Mucosa of rectum (tissue), 2 donors: Measurements from ENCODE around the gene PNPLA6.

Experiments used
- H3K27ac ChIP-seq, 2 donors: one replicate each; pipeline ENCODE4 v1.7.0; 2013; ENCODE audit warnings: inconsistent platforms in 2 of 2, low read depth in 2 of 2, low read length in 2 of 2
- H3K27me3 ChIP-seq, 2 donors: one replicate each; pipeline ENCODE4 v1.7.0; 2013; ENCODE audit warnings: low read length in 2 of 2; ENCODE audit not compliant: control insufficient read depth in 2 of 2, insufficient read depth in 2 of 2
- H3K36me3 ChIP-seq, 2 donors: one replicate each; pipeline ENCODE4 v1.7.0; 2013; ENCODE audit warnings: low read length in 2 of 2; ENCODE audit not compliant: control insufficient read depth in 2 of 2, insufficient read depth in 2 of 2
- H3K4me1 ChIP-seq, 2 donors: one replicate each; pipeline ENCODE4 v1.7.0; 2013; ENCODE audit warnings: low read length in 2 of 2, mild to moderate bottlenecking in 1 of 2; ENCODE audit not compliant: control insufficient read depth in 2 of 2, insufficient read depth in 2 of 2
- H3K4me3 ChIP-seq, 2 donors: one replicate each; pipeline ENCODE4 v1.7.0; 2013; ENCODE audit warnings: low read length in 2 of 2
- H3K9ac ChIP-seq, 2 donors: one replicate each; pipeline ENCODE4 v1.7.0; 2013; ENCODE audit warnings: low read length in 2 of 2, low read depth in 1 of 2, mild to moderate bottlenecking in 1 of 2
- H3K9me3 ChIP-seq, 2 donors: one replicate each; pipeline ENCODE4 v1.7.0; 2013; ENCODE audit warnings: low read length in 2 of 2; ENCODE audit not compliant: control insufficient read depth in 2 of 2
- donor health status: healthy.
- donor health status: Normal muscosa, but diverticular disease.

The PNPLA6 gene

GRCh38 chr19:7552781-7553180, 17.3 kb downstream of the PNPLA6 start:
- peaks cover 15 to 34% of the 10 kb centered on the region in 2 donors for H3K36me3 ChIP-seq

GRCh38 chr19:7554565-7554964, 19.0 kb downstream of the PNPLA6 start:
- H3K9me3 ChIP-seq, result no peaks in the 10 kb centered on the region
- H3K36me3 ChIP-seq, result peaks cover 26 to 48% of the 10 kb centered on the region in 2 donors
- H3K27me3 ChIP-seq, result no peaks in the 10 kb centered on the region
- H3K4me1 ChIP-seq, result no peaks in the 10 kb centered on the region
- H3K27ac ChIP-seq, result no peak overlapping the region
- no peak overlapping the region for H3K9ac ChIP-seq
- no peak overlapping the region for H3K4me3 ChIP-seq

More at GRCh38 chr19:7552781-7553180, 17.3 kb downstream of the PNPLA6 start:
- Histone ChIP-seq H3K4me1 (no peaks in the 10 kb centered on the region), H3K27ac (no peak overlapping the region), H3K9ac (no peak overlapping the region), H3K4me3 (no peak overlapping the region), H3K9me3 (no peaks in the 10 kb centered on the region), H3K27me3 (no peaks in the 10 kb centered on the region)

- H3K9me3 ChIP-seq, result peaks cover 0 to under 1% of the 10 kb centered on the region in 2 donors
- H3K27ac ChIP-seq, result no peak overlapping the region
- no peaks in the 10 kb centered on the region for H3K4me1 ChIP-seq
- no peak overlapping the region for H3K9ac ChIP-seq
- no peaks in the 10 kb centered on the region for H3K27me3 ChIP-seq
- H3K4me3 ChIP-seq, result no peak overlapping the region
- H3K36me3 ChIP-seq, result peaks cover 27 to 44% of the 10 kb centered on the region in 2 donors
Measured at GRCh38 chr19:7554990-7555864, 19.7 kb downstream of the PNPLA6 start.

- Histone ChIP-seq H3K4me3 (no peak overlapping the region), H3K27ac (no peak overlapping the region), H3K36me3 (peaks cover 31 to 48% of the 10 kb centered on the region in 2 donors), H3K4me1 (no peaks in the 10 kb centered on the region), H3K27me3 (no peaks in the 10 kb centered on the region), H3K9me3 (peaks cover 0 to 2% of the 10 kb centered on the region in 2 donors), H3K9ac (no peak overlapping the region)
Measured at GRCh38 chr19:7556696-7557315, 21.3 kb downstream of the PNPLA6 start.

- H3K36me3 ChIP-seq, result peaks cover 31 to 48% of the 10 kb centered on the region in 2 donors
- peaks cover 0 to 2% of the 10 kb centered on the region in 2 donors for H3K9me3 ChIP-seq
- H3K9ac ChIP-seq, result no peak overlapping the region
- no peaks in the 10 kb centered on the region for H3K27me3 ChIP-seq
- H3K27ac ChIP-seq, result no peak overlapping the region
- H3K4me3 ChIP-seq, result no peak overlapping the region
- no peaks in the 10 kb centered on the region for H3K4me1 ChIP-seq
Measured at GRCh38 chr19:7558667-7559066, 23.1 kb downstream of the PNPLA6 start.

- H3K9me3 ChIP-seq, result peaks cover 0 to 2% of the 10 kb centered on the region in 2 donors
- no peak overlapping the region for H3K9ac ChIP-seq
- H3K4me3 ChIP-seq, result no peak overlapping the region
- no peaks in the 10 kb centered on the region for H3K27me3 ChIP-seq
- H3K36me3 ChIP-seq, result peaks cover 31 to 48% of the 10 kb centered on the region in 2 donors
- no peak overlapping the region for H3K27ac ChIP-seq
- no peaks in the 10 kb centered on the region for H3K4me1 ChIP-seq
Measured at GRCh38 chr19:7559102-7559501, 23.6 kb downstream of the PNPLA6 start.

- Histone ChIP-seq H3K36me3 (peaks cover 31 to 41% of the 10 kb centered on the region in 2 donors), H3K27me3 (no peaks in the 10 kb centered on the region), H3K27ac (no peak overlapping the region), H3K9ac (no peak overlapping the region), H3K4me1 (no peaks in the 10 kb centered on the region), H3K9me3 (peaks cover 0 to 2% of the 10 kb centered on the region in 2 donors), H3K4me3 (no peak overlapping the region)
Measured at GRCh38 chr19:7560255-7560654, 24.7 kb downstream of the PNPLA6 start.

- Histone ChIP-seq H3K36me3 (peaks cover 28 to 33% of the 10 kb centered on the region in 2 donors), H3K9ac (no peak overlapping the region), H3K9me3 (peaks cover 0 to 2% of the 10 kb centered on the region in 2 donors), H3K4me1 (no peaks in the 10 kb centered on the region), H3K27ac (no peak overlapping the region), H3K4me3 (no peak overlapping the region), H3K27me3 (no peaks in the 10 kb centered on the region)
Measured at GRCh38 chr19:7561325-7561724, 25.8 kb downstream of the PNPLA6 start.

- Histone ChIP-seq H3K4me3 (no peak overlapping the region), H3K9ac (no peak overlapping the region), H3K4me1 (no peaks in the 10 kb centered on the region), H3K27ac (no peak overlapping the region), H3K27me3 (no peaks in the 10 kb centered on the region), H3K9me3 (peaks cover 0 to 2% of the 10 kb centered on the region in 2 donors), H3K36me3 (peaks cover 16 to 20% of the 10 kb centered on the region in 2 donors)
Measured at GRCh38 chr19:7562646-7563393, 27.3 kb downstream of the PNPLA6 start.

- H3K9me3 ChIP-seq, result peaks cover 0 to 2% of the 10 kb centered on the region in 2 donors
- H3K27me3 ChIP-seq, result no peaks in the 10 kb centered on the region
- no peak overlapping the region for H3K9ac ChIP-seq
- no peak overlapping the region for H3K27ac ChIP-seq
- H3K4me1 ChIP-seq, result no peaks in the 10 kb centered on the region
- H3K4me3 ChIP-seq, result no peak overlapping the region
- H3K36me3 ChIP-seq, result peaks cover 5 to 7% of the 10 kb centered on the region in 2 donors
Measured at GRCh38 chr19:7564866-7565265, 29.3 kb downstream of the PNPLA6 start.
